OCI-LY7 (cell line): ENCODE data around the gene STK10.

Experiments
- CTCF ChIP-seq: fragments of 200-600 bp; sonication (generic); conservative IDR thresholded peaks from 2 replicates; pipeline ENCODE4 v1.5.1; 2014; ENCODE audit warnings: mild to moderate bottlenecking, antibody characterized with exemption, low read length, moderate library complexity, mixed read lengths
- EZH2phosphoT487 ChIP-seq: fragments of 200-600 bp; sonication (generic); IDR thresholded peaks from 2 replicates; pipeline ENCODE4 v1.6.1; 2018; ENCODE audit warnings: low read depth, borderline replicate concordance, mild to moderate bottlenecking, mixed run types, antibody characterized with exemption, low read length, moderate library complexity, mixed read lengths

GRCh38 chr5:172085738-172086137 lies 102.3 kb downstream of the STK10 start:
- TF ChIP-seq CTCF (no peak), EZH2phosphoT487 (no peak)
